ENCODE measurements around the gene NDUFA7. TPM values are rescaled to one million over a fixed set of nuclear protein-coding genes. Genes with fewer than 3 reads are reported as not detected.
"Not testable (repeated sequence)": the region's sequence is repeated elsewhere in the genome, so short reads cannot be mapped to it uniquely, and the experiment has no call there.

Gene NDUFA7
- total RNA-seq, 2 donors from 2014 or later = 54.5 to 73.1 TPM

GRCh38 chr19:8308891-8309291 lies 12.3 kb downstream of the NDUFA7 start:
- peaks cover 9 to 20% of the 10 kb centered on the region in 2 donors for H3K36me3 Mint-ChIP-seq
- no peaks in the 10 kb centered on the region for H3K9me3 Mint-ChIP-seq
- ATAC-seq (no peak), DNase-seq (ENCODE audit: low spot score in 2 of 2) (peak in 1 of 2 donors; percentile 52)
- H3K27ac Mint-ChIP-seq = peak overlapping the region; percentile 87 to 98

- ATAC-seq (peak; percentile 93 to 95), DNase-seq (ENCODE audit: low spot score in 2 of 2) (peak; percentile 88 to 92)
- H3K9me3 Mint-ChIP-seq = no peaks in the 10 kb centered on the region
- H3K36me3 Mint-ChIP-seq = peaks cover 9 to 20% of the 10 kb centered on the region in 2 donors
- peak within 1 kb of the TSS; percentile 87 to 98 for H3K27ac Mint-ChIP-seq
Measured at GRCh38 chr19:8307965-8308866, 13.0 kb downstream of the NDUFA7 start, which contains the start of gene CD320. CD320 (minus strand) TSS chr19:8308358; CDS start chr19:8308290, 68 bp downstream.

- DNase-seq (ENCODE audit: low spot score in 2 of 2) (peak in 1 of 2 donors; percentile 11), ATAC-seq (no peak)
- Mint-ChIP-seq H3K27ac (peak overlapping the region; percentile 87 to 93), H3K9me3 (no peaks in the 10 kb centered on the region), H3K36me3 (peaks cover 9 to 20% of the 10 kb centered on the region in 2 donors)
Measured at GRCh38 chr19:8307400-8307964, 13.7 kb downstream of the NDUFA7 start.

- peak; percentile 1 to 56 for DNase-seq (ENCODE audit: low spot score in 2 of 2)
- no peak for ATAC-seq
- H3K36me3 Mint-ChIP-seq = peaks cover 9 to 20% of the 10 kb centered on the region in 2 donors
- H3K9me3 Mint-ChIP-seq = no peaks in the 10 kb centered on the region
- H3K27ac Mint-ChIP-seq = peak overlapping the region; percentile 87 to 93
Measured at GRCh38 chr19:8306235-8307054, 14.7 kb downstream of the NDUFA7 start.

GRCh38 chr19:8305798-8306197 lies 15.4 kb downstream of the NDUFA7 start:
- DNase-seq (ENCODE audit: low spot score in 2 of 2) (peak; percentile 0 to 48), ATAC-seq (no peak)
- Mint-ChIP-seq H3K27ac (peak overlapping the region; percentile 45 to 87), H3K36me3 (peaks cover 9 to 20% of the 10 kb centered on the region in 2 donors), H3K9me3 (no peaks in the 10 kb centered on the region)

- H3K9me3 Mint-ChIP-seq = no peaks in the 10 kb centered on the region
- H3K27ac Mint-ChIP-seq = peak overlapping the region; percentile 39 to 87
- ATAC-seq = no peak
Measured at GRCh38 chr19:8304841-8305621, 16.1 kb downstream of the NDUFA7 start.

GRCh38 chr19:8302734-8303133 lies 18.4 kb downstream of the NDUFA7 start:
- ATAC-seq = no peak
- H3K9me3 Mint-ChIP-seq = no peaks in the 10 kb centered on the region
- no peak overlapping the region for H3K27ac Mint-ChIP-seq
- peaks cover 7 to 18% of the 10 kb centered on the region in 2 donors for H3K36me3 Mint-ChIP-seq
- DNase-seq (ENCODE audit: low spot score in 2 of 2) = peak; percentile 2 to 44

More at GRCh38 chr19:8304841-8305621, 16.1 kb downstream of the NDUFA7 start:
- peak; percentile 53 to 66 for DNase-seq (ENCODE audit: low spot score in 2 of 2)
- peaks cover 9 to 20% of the 10 kb centered on the region in 2 donors for H3K36me3 Mint-ChIP-seq

- H3K27ac Mint-ChIP-seq = no peak overlapping the region
- ATAC-seq (no peak), DNase-seq (ENCODE audit: low spot score in 2 of 2) (peak in 1 of 2 donors; percentile 50)
- H3K36me3 Mint-ChIP-seq = peaks cover 3 to 14% of the 10 kb centered on the region in 2 donors
- H3K9me3 Mint-ChIP-seq = no peaks in the 10 kb centered on the region
Measured at GRCh38 chr19:8302357-8302691, 18.9 kb downstream of the NDUFA7 start.

- DNase-seq (ENCODE audit: low spot score in 2 of 2); H3K9me3 Mint-ChIP-seq; H3K36me3 Mint-ChIP-seq; H3K27ac Mint-ChIP-seq: not testable (repeated sequence)
- peak; percentile 58 to 77 for ATAC-seq
Measured at GRCh38 chr19:8291337-8291736, 29.8 kb downstream of the NDUFA7 start.

GRCh38 chr19:8276508-8276907 lies 44.7 kb downstream of the NDUFA7 start:
- H3K27ac Mint-ChIP-seq; DNase-seq (ENCODE audit: low spot score in 2 of 2); H3K9me3 Mint-ChIP-seq; H3K36me3 Mint-ChIP-seq: not testable (repeated sequence)
- peak; percentile 59 to 73 for ATAC-seq

GRCh38 chr19:8269724-8270123 lies 51.5 kb downstream of the NDUFA7 start:
- Mint-ChIP-seq H3K36me3 (no peaks in the 10 kb centered on the region), H3K9me3 (no peaks in the 10 kb centered on the region), H3K27ac (peak overlapping the region; percentile 87 to 88)
- ATAC-seq (no peak), DNase-seq (ENCODE audit: low spot score in 2 of 2) (no peak)

- DNase-seq (ENCODE audit: low spot score in 2 of 2) (no peak), ATAC-seq (no peak)
- Mint-ChIP-seq H3K36me3 (no peaks in the 10 kb centered on the region), H3K9me3 (no peaks in the 10 kb centered on the region), H3K27ac (no peak overlapping the region)
Measured at GRCh38 chr19:8265872-8266271, 55.3 kb downstream of the NDUFA7 start.

GRCh38 chr19:8264248-8264647 lies 56.9 kb downstream of the NDUFA7 start:
- peak in 1 of 2 donors; percentile 1 for DNase-seq (ENCODE audit: low spot score in 2 of 2)
- ATAC-seq, H3K36me3 Mint-ChIP-seq, H3K9me3 Mint-ChIP-seq, H3K27ac Mint-ChIP-seq: not testable (repeated sequence)

GRCh38 chr19:8262431-8262830 lies 58.7 kb downstream of the NDUFA7 start:
- peak in 1 of 2 donors; percentile 31 for DNase-seq (ENCODE audit: low spot score in 2 of 2)
- no peak for ATAC-seq
- H3K9me3 Mint-ChIP-seq = no peaks in the 10 kb centered on the region

GRCh38 chr19:8261881-8262280 lies 59.3 kb downstream of the NDUFA7 start:
- no peak for ATAC-seq
- H3K36me3 Mint-ChIP-seq = no peaks in the 10 kb centered on the region
- H3K9me3 Mint-ChIP-seq = no peaks in the 10 kb centered on the region
- no peak overlapping the region for H3K27ac Mint-ChIP-seq
- peak in 1 of 2 donors; percentile 38 for DNase-seq (ENCODE audit: low spot score in 2 of 2)

More at GRCh38 chr19:8262431-8262830, 58.7 kb downstream of the NDUFA7 start:
- no peak overlapping the region for H3K27ac Mint-ChIP-seq
- H3K36me3 Mint-ChIP-seq = no peaks in the 10 kb centered on the region

- DNase-seq (ENCODE audit: low spot score in 2 of 2) = no peak
- Mint-ChIP-seq H3K36me3 (no peaks in the 10 kb centered on the region), H3K27ac (no peak overlapping the region), H3K9me3 (no peaks in the 10 kb centered on the region)
- no peak for ATAC-seq
Measured at GRCh38 chr19:8261347-8261746, 59.8 kb downstream of the NDUFA7 start.

Data from activated naive CD4-positive, alpha-beta T cell treated with anti-CD3 and anti-CD28 coated beads, Interleukin-2, amount 50 U/mL, for 72 hours (primary cell).